Left ventricle myocardium inferior (tissue), 1 donor: Measurements from ENCODE around the gene GAD2. TPM values are rescaled to one million over a fixed set of nuclear protein-coding genes. Genes with fewer than 3 reads are reported as not detected.
"Not testable (repeated sequence)": the region's sequence is repeated elsewhere in the genome, so short reads cannot be mapped to it uniquely, and the experiment has no call there.

Source experiments
- DNase-seq: peaks from one replicate; pipeline ENCODE4 v3.0.0-alpha.2; 2020
- H3K27ac ChIP-seq: fragments of 200-600 bp; replicated peaks from 2 replicates; pipeline ENCODE4 v1.8.0; 2021
- H3K27me3 ChIP-seq: fragments of 200-600 bp; 2 replicates; pipeline ENCODE4 v1.8.0; 2021; ENCODE audit warnings: low read depth
- H3K36me3 ChIP-seq: fragments of 200-600 bp; 2 replicates; pipeline ENCODE4 v1.8.0; 2021
- H3K4me1 ChIP-seq: fragments of 200-600 bp; 2 replicates; pipeline ENCODE4 v1.8.0; 2021
- H3K4me3 ChIP-seq: fragments of 200-600 bp; 2 replicates; pipeline ENCODE4 v1.8.0; 2021; ENCODE audit warnings: mild to moderate bottlenecking, moderate library complexity
- H3K9me3 ChIP-seq: fragments of 200-600 bp; replicated peaks from 2 replicates; pipeline ENCODE4 v1.8.0; 2021
- CTCF ChIP-seq: fragments of 200-600 bp; IDR thresholded peaks from 2 replicates; pipeline ENCODE4 v1.8.0; 2021; ENCODE audit warnings: antibody characterized with exemption, mild to moderate bottlenecking, borderline replicate concordance
- intact Hi-C: fragments of 100-400 bp; cut with micrococcal nuclease; formaldehyde crosslinking; loops from one replicate; pipeline ENCODE4 v1.11.0; 2022
- total RNA-seq: library from RNA; stranded (reverse); fragmentation: NEBNext Ultra II Directional; extraction: Animal tissue kit (Norgen Biotek cat#: 25700); gene quantifications from one replicate; pipeline ENCODE4 v1.2.1, GENCODE V29; 2021
- donor health status: DM: no; HTN: yes; CAD: no; lungs with severe emphysema.

Gene GAD2
- total RNA-seq, 1 donor from 2014 or later = not detected

GRCh38 chr10:26336979-26337378 lies 120.4 kb downstream of the GAD2 start:
- no peak for TF ChIP-seq CTCF
- Histone ChIP-seq H3K4me1 (no peaks in the 10 kb centered on the region), H3K27me3 (no peaks in the 10 kb centered on the region), H3K4me3 (no peak overlapping the region), H3K36me3 (no peaks in the 10 kb centered on the region), H3K27ac (no peak overlapping the region), H3K9me3 (peaks cover 24% of the 10 kb centered on the region)
- intact Hi-C loops = loop anchor here (5.0 kb wide), 1 partner anchor 220 kb away; no protein-coding TSS in a partner anchor
- no peak for DNase-seq

GRCh38 chr10:26341701-26342100 lies 125.1 kb downstream of the GAD2 start:
- Histone ChIP-seq H3K36me3 (no peaks in the 10 kb centered on the region), H3K4me1 (no peaks in the 10 kb centered on the region), H3K27ac (no peak overlapping the region), H3K27me3 (no peaks in the 10 kb centered on the region), H3K4me3 (no peak overlapping the region), H3K9me3 (peaks cover 5% of the 10 kb centered on the region)
- DNase-seq = no peak
- intact Hi-C loops = no loop called here
- TF ChIP-seq CTCF = no peak

- H3K27ac ChIP-seq, H3K4me3 ChIP-seq, intact Hi-C loops, H3K27me3 ChIP-seq, H3K4me1 ChIP-seq, DNase-seq, H3K36me3 ChIP-seq: not testable (repeated sequence)
- peaks cover 18% of the 10 kb centered on the region for H3K9me3 ChIP-seq
These were observed 132.3 kb downstream of the GAD2 start for GRCh38 chr10:26348821-26349417.

Other genes starting within 250 kb of the GAD2 start
- 2.6 TPM for gene APBB1IP, start 221.6 kb downstream of the GAD2 start, total RNA-seq